NK-92 treated with Interleukin-12 subunit alpha and Interleukin-12 subunit beta, amount 100 ng/mL, for 24 hours (cell line): ENCODE results near the gene MACO1.
"Not testable (repeated sequence)": the region's sequence is repeated elsewhere in the genome, so short reads cannot be mapped to it uniquely, and the experiment has no call there.

Experiments used
- DNase-seq: peaks from one replicate; lab custom pipeline; 2025; lab: John Stamatoyannopoulos, UW

The MACO1 gene

DNA sequence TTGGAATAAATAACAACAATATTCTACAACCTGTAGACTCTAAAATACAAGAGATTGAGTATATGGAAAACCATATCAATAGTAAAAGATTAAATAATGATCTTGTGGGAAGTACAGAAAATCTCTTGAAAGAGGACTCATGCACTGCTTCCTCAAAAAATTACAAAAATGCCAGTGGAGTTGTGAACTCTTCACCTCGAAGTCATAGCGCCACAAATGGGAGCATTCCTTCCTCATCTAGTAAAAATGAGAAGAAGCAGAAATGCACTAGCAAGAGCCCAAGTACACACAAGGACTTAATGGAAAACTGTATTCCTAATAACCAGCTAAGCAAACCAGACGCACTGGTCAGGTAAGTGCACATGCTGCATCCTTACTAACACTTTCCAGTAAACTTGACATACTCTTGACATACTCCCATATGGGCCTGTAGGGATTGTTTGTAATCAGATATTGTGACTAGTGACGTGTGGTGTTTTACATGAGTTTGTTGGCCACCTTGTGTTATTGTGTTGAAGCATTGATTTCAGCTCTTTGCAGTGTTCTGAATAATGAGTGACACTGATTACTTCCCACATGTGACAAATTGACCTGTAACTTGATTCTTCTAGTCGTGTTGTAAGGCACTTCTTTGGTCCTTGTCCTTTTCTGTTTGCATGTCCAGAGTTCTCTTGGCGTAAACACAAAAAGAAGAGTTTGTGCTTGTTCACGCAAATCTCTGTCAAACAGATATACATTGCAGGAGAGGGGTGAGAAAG, 28.0 kb downstream of the MACO1 start:
- DNase-seq: no peak

DNA sequence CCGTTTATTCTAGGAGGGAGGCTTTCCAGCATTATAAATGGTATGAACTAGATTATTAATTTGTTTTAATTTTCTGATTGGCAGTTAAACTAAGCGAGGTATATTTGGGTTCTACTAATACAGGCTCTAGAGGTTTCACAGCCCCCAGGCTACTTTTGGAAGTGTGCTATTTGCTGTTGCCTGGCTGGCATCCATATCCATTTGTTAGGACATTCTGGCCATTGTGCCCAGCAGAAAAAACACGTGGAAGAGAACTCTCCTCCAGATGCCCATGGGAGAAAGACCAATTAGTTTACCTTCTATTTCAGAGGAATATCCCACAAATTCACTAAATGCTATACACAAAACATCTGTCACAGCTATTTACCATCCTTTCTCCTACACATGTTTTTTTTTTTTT, 29.3 kb downstream of the MACO1 start:
- no peak for DNase-seq

DNA sequence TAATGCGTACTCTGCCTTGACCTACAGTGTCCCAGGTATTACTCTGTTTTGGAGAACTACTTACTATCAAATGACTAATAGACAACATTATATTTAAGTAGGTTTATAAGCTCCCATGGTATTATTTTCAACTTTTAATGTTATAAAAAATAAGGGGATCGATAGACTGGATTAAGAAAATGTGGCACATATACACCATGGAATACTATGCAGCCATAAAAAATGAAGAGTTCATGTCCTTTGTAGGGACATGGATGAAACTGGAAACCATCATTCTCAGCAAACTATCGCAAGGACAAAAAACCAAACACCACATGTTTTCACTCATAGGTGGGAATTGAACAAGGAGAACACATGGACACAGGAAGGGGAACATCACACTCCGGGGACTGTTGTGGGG, 30.1 kb downstream of the MACO1 start:
- DNase-seq: not testable (repeated sequence)

DNA sequence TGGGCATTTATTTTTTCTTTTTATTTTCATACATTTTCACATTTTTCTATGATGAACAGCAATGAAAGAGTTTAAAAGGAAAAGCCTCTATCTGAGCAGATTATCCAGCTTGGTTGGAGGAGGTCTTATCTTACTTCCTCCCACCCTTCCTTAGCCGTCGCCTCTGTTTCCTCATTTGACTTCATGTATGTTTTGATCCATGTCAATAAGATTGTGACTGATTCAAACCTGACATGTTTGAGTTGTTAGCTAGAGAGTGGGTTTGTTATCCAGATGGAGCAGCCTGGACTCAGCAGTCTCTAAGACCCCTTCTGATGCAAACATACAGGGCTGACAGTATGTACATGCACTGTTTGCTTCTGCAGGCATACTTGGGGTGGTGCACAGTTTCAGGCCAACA, 31.2 kb downstream of the MACO1 start:
- no peak for DNase-seq

DNA sequence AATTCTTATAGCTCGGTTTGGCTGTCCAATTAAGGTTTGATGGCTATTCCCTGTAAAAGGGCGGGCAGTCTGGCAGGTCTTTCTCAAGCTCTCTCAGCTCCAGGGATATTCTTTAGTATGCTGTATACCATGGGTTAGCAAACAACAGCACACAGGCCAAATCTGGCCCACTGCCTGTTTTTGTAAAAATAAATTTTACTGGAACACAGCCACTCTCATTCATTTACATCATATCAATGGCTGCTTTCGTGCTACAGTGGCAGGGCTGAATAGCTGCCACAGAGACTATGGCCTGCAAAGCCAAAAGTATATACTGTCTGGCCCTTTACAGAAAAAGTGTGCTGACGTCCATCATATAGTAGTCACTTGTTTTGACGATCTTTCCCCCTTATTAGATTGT, 32.0 kb downstream of the MACO1 start:
- DNase-seq: no peak

DNA sequence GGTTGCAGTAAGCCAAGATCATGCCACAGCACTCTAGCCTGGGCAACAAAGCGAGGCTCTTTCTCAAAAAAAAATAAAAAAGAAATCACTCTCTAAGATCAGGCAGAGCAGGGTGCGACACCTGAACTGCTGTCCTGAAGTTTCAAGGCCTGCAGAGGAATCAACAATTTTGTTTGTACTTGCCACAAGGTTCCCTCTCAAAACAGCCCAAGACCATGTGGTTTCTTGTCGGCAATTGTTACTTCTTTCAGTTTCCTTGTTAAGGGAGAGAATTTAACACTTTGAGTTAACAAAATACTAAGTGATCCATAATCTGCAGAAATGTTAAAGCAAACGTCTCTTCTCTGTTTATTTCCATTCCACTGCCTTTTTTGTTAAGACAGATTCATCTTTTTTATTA, 36.5 kb downstream of the MACO1 start:
- DNase-seq: no peak

DNA sequence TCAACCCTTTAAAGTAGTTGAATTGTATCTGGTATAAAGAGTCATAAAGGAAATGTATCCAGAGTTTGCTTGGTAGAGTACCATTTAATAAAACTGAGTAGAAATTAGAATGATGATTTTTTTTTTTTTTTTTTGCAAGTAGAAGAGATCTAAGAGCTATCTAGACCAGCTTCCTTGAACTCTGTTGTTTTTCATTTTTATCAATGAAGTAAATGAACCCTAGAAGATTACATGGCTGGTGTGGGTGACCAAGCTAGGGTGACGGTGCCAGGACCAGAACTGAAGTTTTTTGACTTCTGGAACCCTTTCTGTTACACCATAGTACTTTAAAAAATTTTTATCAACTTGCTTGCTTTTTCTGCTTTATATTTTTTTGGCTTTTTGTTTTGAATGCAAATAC, 36.9 kb downstream of the MACO1 start:
- DNase-seq: no peak

DNA sequence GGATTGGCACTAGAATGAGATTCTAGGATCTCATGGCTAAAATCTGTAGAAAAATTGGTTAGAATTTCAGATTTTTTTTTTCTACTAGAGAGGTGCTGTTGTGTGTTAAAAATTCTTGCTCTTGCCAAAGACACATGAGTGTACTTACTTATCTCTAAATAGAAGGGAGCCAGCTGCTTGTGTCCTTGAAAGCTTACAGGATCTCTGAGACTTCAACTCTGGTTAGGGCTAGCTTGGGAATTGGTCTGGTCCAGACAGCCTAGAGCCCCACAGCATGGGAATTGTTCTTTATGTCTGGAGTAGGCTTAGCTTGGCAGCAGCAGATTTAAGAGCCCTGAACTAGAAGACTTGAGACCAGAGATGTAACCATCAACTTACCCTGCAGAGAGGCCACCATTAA, 37.3 kb downstream of the MACO1 start:
- DNase-seq: no peak

DNA sequence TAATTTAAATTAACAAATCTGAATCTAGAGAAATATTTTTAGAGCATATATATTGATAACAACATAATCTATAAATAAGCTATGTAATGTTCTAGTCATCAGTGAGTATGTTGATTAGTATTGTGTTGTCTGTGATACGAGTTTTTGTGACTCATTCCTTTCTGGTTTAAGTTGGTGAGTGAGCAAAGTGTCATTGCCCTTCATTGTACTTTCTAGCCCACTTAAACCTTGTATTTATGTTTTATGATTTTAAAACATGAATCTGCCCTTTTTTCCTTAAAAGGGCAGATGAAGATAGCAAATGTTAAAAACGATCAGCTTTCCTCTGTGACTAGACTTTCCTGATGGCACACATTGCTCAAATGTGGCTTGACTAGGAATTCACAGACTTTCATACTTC, 38.5 kb downstream of the MACO1 start:
- no peak for DNase-seq

DNA sequence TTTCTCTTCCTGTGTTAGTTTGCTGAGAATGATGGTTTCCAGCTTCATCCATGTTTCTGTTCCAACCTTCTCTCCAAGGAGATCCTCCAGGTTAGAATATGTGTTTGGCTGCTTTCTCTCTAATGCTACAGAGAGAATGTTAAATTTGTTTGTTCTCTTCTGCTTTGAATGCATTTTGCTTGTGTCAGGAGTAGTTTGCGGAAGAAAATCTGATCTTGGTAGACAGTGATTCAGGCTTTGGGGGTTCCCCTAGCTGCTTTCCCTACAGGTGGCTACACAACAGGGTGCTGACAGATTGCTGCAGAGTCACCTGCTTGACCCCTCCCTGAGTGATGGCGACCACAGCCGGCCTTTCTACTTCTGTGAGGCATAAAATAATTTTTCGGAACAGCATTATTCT, 41.8 kb downstream of the MACO1 start:
- DNase-seq: no peak

DNA sequence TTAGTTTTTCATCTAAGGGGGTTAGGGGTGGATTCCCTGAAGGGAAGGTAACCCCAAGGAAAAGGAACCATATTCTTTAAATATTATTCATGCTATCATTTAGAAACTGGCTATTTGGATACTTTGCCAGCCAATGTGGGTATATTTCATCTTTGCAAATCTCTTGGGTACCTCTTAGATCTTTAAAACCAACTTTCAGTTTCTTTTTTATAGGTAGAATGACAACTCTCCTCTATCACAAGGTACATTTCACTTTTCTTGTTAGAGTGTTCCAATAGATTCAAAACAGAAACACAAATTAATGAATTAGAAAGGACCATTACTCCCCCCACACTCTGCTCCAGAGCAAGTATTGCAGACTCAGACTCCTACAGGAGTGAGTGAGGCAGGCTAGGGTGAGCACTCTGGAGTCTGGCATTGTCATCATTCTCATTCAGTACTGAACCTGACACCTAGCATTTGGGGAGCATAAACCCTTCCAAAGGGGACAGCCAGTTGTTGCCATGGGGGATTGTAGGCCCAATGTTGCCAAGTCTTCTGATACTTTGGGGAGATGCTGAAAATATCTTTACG, 43.0 kb downstream of the MACO1 start:
- no peak for DNase-seq

DNA sequence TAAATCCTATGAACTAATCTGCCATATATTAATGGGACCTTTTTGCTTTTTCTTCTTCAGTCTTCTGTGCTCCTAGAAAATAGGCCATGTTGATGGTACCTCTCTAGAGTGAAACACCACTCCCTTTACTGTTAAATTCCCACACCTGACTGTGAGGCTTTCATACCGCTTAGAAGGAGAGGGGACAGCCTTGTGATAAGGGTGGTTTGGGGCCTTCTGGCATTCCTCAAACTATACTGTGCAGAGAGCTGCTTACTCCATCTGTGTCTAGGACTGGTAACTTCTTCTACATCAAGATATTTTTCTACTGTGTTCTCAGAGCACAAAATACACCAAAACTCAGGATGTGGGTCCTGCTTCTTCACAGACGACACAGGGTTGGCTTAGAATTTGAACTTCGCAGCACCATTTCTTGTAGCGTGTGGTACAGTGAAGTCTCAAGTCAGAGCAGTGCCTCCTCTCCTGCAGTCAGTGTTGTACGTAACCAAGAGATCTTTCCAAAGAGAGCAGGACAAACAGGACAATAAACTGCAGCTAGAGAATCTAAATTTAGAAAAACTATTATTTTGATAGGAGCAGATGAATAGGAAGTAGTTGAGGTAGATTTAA, 43.8 kb downstream of the MACO1 start:
- DNase-seq: no peak

DNA sequence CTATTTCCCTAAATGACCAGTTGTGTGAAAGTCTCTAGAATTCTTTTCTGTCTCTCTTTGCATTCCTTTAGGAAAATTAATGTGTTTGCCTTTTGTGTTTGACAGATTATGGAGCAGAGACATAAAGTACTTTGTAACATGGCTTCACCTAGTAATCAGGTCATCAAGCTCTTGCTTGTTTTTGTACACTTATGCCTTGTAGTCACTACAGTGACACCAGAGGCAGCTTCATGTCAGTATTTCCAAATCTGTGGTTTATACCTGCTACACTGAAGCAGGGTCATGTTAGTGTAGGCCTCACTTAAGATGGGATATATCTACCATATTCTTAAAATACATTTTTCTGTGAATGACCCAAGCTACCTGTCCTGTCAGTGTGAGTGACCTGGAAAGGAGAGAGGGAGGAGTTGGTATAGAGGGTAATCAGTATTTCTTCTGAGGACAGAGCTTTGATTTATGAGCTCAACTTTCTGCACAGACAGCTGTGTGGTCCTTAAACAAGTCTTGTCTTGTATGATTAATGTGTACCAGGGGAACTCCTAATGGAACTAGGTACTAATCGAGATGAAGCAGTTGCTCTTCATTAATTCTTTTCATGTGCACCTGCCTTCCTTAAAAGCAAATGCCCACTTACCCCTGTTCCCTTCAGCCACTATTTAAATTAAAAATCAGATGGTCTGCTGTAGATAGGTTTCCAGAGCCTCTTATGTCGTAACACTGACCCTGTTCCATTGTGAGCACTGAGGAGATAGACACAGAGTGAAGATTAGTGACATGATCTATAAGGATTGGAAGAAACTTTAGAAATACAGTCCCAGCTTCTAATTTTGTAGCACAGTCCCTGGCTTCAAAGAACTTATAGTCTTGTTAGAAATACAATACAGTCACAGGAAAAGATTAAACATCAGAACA, 45.7 kb downstream of the MACO1 start:
- DNase-seq: no peak

DNA sequence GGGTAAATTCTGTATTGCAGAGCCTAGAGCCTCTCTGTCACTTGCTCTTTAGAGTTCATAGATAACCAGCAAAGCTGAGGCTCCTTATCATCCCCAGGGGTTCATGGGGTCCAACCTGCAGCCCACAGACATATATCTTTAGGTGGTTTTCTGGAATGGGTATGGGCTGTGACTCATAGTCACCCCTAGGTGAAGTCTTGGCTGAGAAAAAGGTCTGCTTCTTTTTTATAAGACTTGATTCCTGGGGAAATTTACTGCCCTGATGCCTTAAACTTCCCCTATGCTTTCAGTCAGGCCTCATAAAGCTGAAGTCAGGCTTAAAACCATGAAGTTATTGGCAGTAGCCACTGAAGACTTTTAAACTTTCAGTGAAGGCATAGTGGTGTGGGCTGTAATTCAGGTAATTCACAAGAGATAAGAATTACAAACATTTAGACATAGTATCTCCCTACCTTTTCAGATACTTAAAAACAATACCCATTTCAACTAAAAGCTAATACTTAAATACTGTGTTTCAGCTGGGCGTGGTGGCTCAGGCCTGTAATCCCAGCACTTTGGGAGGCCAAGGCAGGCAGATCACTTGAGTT, 46.8 kb downstream of the MACO1 start:
- no peak for DNase-seq

DNA sequence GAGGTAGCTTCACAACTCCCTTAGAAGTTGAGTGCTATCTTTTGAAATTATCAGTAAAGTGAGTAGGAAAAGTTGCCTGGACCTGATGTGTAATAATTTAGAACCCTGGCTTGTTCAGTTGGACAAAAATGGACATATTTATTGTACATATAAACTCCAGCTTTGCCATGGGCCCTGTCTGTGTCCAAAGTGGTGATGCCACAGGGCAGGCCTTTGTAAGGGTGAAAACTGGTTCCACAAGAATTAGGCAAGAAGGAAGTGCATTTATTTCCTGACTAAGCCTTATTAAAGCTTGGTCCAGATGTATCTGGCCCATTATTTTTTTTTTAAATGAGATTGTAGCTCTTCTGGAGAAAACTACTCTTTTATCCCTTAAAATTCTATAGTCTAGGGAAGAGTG, 47.9 kb downstream of the MACO1 start:
- DNase-seq: no peak

DNA sequence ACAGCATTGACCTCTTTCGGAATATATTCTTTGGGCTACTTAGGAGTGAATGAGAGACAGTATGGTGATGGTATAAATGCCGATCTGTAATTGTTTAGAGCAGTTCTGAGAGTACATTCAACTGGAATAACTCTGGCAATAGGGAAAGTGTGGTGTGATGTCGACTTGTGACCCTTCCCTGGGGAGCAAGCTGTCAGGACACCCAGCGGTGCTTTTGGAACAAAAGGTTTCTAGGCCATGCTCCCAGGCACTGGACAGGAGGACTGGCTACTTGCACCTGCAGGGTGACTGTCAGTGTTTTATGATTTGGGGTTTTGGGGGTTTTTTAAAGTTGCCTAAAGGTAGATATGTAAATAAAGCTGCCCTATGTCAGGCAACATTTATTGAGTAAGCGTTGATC, 50.9 kb downstream of the MACO1 start:
- no peak for DNase-seq

DNA sequence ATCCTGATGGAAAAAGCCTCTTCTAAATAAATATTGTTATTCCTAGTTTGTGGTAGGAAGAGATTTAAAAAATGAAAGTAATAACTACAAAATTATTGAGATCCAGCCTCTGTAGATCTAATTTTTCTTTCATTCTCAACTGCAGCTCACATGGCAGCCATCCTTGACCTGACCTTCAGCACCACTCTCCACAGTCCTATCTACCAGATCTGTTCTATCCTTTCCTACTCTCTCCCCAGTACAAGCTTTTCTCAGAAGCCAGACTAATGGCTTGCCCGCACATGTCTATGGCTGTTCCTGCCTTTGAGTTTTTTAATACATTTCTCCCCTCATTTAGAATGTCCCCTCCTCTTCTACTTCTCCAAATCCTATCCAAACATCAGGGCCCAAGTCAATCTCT, 51.5 kb downstream of the MACO1 start:
- no peak for DNase-seq

DNA sequence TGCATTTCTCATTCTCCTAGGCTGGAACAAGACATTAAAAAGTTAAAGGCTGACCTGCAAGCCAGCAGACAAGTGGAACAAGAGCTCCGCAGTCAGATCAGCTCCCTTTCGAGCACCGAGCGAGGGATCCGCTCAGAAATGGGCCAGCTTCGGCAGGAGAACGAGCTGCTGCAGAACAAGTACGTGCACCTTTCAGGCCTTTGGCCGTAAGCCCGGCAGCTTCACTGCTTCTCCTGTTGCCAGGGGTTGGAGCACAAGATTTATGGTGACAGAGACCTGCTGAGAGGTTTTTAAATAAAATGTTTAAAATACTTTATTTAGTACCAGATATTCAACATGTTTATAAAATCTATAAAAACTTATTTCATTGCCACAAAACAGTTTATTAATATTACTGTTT, 53.4 kb downstream of the MACO1 start:
- no peak for DNase-seq

DNA sequence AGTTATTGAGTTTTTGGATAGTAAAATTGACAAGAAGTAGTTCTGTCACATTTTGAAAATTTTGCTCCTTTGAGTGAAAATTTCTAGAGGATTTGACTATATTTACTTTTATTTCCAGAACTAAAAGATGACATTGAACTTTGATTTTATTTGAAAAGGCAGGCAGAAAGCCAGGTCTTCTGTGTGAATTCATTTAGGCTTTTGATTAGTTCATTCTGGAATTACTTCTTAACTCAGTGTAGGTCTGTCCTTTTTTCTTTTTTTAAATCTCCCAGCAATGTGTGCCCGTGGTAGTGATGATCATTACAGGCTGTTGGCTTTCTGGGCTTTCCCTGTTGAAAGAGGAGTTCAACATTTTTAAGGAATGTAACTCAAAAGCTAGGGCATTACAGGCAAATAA, 53.8 kb downstream of the MACO1 start:
- no peak for DNase-seq

DNA sequence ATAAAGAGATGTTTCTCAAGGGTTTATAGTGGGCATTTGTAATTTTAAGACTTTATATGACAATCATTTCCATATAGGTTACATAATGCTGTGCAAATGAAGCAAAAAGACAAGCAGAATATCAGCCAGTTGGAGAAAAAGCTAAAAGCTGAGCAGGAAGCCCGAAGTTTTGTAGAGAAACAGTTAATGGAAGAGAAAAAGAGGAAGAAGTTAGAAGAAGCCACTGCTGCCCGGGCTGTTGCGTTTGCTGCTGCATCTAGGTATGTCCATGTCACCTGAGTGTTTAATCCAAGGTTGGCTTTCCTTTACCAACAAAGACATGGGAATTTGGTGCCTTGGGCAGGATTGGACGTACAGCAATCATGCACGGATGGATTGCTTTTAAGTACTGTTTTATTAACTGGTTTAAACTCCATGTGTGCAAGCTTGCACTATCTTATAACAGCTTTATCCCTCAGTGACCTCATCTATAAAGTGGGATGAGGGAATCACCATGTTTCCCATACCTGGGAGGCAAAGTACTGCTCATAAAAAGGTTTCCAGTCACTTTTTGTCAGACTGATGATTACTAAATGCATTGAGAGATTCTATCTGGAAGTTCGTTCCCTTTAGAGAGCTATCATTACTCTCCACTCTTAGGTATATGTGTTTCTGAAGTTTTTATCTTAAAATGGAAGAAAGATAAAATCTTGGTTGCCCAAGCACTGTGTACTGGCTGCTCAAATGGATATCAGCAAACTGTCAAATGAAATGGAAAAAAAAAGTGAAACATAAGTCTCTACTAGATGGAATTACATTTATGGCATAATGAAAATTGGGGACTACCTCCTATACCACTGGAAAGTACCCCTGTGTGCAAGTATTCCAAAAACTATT, 55.1 kb downstream of the MACO1 start:
- no peak for DNase-seq

DNA sequence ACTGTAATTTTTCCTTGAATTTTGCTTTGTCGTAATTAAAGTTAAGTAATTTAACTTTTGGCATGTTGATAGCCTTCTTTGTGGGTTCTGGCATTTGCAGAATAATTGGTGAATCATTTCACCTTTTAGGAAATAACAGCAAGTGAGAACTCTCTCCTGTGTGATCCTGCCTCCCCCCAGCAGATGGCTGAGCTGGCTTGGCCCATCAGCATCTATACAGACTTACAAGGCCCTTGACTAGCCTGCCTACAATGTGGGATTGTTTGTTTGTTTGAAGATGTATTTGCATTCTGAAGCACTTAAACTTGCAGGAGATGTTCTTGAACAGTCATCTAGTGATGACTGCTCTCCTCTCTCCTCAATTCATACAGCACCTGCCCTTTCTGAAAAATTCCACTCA, 55.9 kb downstream of the MACO1 start:
- DNase-seq: no peak
